Measurements from ENCODE around the gene C2CD5. TPM values are rescaled to one million over a fixed set of nuclear protein-coding genes. Genes with fewer than 3 reads are reported as not detected.

The C2CD5 gene
- total RNA-seq, 1 experiment from 2014 or later = 22.9 TPM

GRCh38 chr12:22569253-22569652 lies 24.9 kb upstream of the C2CD5 start:
- POLR2A ChIA-PET = no interaction called here
- BruUV-seq (replicated peaks) = no TSS peak
- DNase-seq (ENCODE audit: low read depth, low spot score) = no peak
- RAD21 ChIA-PET (ENCODE audit: low non-redundant PET in 1 of 2, low total read pairs in 2 of 2, uncharacterized antibody in 2 of 2, unreplicated experiment in 2 of 2) = no interaction called here
- Histone ChIP-seq H3K4me3 (replicated peaks in 1 of 2; ENCODE audit: low read depth in 1 of 2, low read length in 2 of 2) (no peak overlapping the region), H3K36me3 (ENCODE audit: control insufficient read depth in 1 of 2, insufficient read depth in 2 of 2, low read length in 2 of 2) (no peaks in the 10 kb centered on the region), H3K4me1 (ENCODE audit: control insufficient read depth in 1 of 2, insufficient read depth in 2 of 2, low read length in 2 of 2) (peaks cover 0 to 5% of the 10 kb centered on the region in 2 experiments; a peak in 2 of 4 replicates), H3K4me2 (ENCODE audit: low read length) (peak overlapping the region; percentile 32; the same call in 1 of the 2 replicates), H4K20me1 (ENCODE audit: insufficient read depth) (no peaks in the 10 kb centered on the region), H3K9ac (ENCODE audit: low read length) (no peak overlapping the region), H3K9me2 (ENCODE audit: insufficient read depth) (no peaks in the 10 kb centered on the region), H3K79me2 (ENCODE audit: insufficient read depth, low read length) (no peaks in the 10 kb centered on the region), H3K27ac (ENCODE audit: low read depth, low read length) (no peak overlapping the region), H3K27me3 (ENCODE audit: insufficient read depth, low read length) (no peaks in the 10 kb centered on the region), H3K9me3 (ENCODE audit: control insufficient read depth in 1 of 2, insufficient read depth in 1 of 2, low read depth in 1 of 2, low read length in 2 of 2) (no peaks in the 10 kb centered on the region), H2AFZ (ENCODE audit: low read depth, low read length, poor library complexity, severe bottlenecking) (no peak overlapping the region)
- intact Hi-C loops (cut with micrococcal nuclease) = no loop called here
- no peak for ATAC-seq
- TF ChIP-seq, protein P1, sequence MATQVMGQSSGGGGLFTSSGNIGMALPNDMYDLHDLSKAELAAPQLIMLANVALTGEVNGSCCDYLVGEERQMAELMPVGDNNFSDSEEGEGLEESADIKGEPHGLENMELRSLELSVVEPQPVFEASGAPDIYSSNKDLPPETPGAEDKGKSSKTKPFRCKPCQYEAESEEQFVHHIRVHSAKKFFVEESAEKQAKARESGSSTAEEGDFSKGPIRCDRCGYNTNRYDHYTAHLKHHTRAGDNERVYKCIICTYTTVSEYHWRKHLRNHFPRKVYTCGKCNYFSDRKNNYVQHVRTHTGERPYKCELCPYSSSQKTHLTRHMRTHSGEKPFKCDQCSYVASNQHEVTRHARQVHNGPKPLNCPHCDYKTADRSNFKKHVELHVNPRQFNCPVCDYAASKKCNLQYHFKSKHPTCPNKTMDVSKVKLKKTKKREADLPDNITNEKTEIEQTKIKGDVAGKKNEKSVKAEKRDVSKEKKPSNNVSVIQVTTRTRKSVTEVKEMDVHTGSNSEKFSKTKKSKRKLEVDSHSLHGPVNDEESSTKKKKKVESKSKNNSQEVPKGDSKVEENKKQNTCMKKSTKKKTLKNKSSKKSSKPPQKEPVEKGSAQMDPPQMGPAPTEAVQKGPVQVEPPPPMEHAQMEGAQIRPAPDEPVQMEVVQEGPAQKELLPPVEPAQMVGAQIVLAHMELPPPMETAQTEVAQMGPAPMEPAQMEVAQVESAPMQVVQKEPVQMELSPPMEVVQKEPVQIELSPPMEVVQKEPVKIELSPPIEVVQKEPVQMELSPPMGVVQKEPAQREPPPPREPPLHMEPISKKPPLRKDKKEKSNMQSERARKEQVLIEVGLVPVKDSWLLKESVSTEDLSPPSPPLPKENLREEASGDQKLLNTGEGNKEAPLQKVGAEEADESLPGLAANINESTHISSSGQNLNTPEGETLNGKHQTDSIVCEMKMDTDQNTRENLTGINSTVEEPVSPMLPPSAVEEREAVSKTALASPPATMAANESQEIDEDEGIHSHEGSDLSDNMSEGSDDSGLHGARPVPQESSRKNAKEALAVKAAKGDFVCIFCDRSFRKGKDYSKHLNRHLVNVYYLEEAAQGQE (IDR thresholded peaks at IDR 0.05; ENCODE audit: low read depth) = no peak
- TF ChIP-seq ZFX (IDR thresholded peaks at IDR 0.05) = no peak
- no peak for TF ChIP-seq SRF (IDR thresholded peaks at IDR 0.05; ENCODE audit: low read depth)
- no peak for TF ChIP-seq ZNF274 (IDR thresholded peaks at IDR 0.05; ENCODE audit: low read depth, low read length)
- no peak for TF ChIP-seq POLR2A (IDR thresholded peaks at IDR 0.05; ENCODE audit: borderline replicate concordance, extremely low read depth, insufficient read depth, insufficient read length)
- no peak for TF ChIP-seq POLR2AphosphoS5 (IDR thresholded peaks at IDR 0.05; ENCODE audit: low read depth, low read length)
- no peak for TF ChIP-seq YY1 (IDR thresholded peaks at IDR 0.05; ENCODE audit: extremely low read depth, insufficient replicate concordance, low read depth, low read length)
- no peak for TF ChIP-seq EGR1 (IDR thresholded peaks at IDR 0.05; ENCODE audit: low read depth)
- TF ChIP-seq EZH2phosphoT487 (IDR thresholded peaks at IDR 0.05; ENCODE audit: borderline replicate concordance) = no peak
- CTCF ChIA-PET = no interaction called here
